GM12878 (cell line): ENCODE data around the gene FAM114A1. TPM values are rescaled to one million over a fixed set of nuclear protein-coding genes. Genes with fewer than 3 reads are reported as not detected.

Experiments used
- BCL11A ChIP-seq: IDR thresholded peaks from 2 replicates; pipeline ENCODE4 v1.6.1; 2011; ENCODE audit warnings: low read depth, low read length
- HDGF ChIP-seq: fragments of 450-650 bp; IDR thresholded peaks from 2 replicates; pipeline ENCODE4 v1.6.1; 2016; ENCODE audit warnings: antibody characterized with exemption
- JUND ChIP-seq: IDR thresholded peaks from 2 replicates; pipeline ENCODE4 v1.6.1; 2012; ENCODE audit warnings: low read depth, mild to moderate bottlenecking, low read length, improper control_type of control experiment, moderate library complexity
- MYB ChIP-seq: fragments of 150-350 bp; IDR thresholded peaks from 2 replicates; pipeline ENCODE4 v1.6.1; 2014; ENCODE audit warnings: mild to moderate bottlenecking, low read depth, low read length, borderline replicate concordance
- NFYB ChIP-seq: IDR thresholded peaks from 2 replicates; pipeline ENCODE4 v1.6.1; 2011; ENCODE audit warnings: low read depth, mild to moderate bottlenecking, low read length, improper control_type of control experiment, moderate library complexity; ENCODE audit not compliant: insufficient read depth
- POLR2AphosphoS2 ChIP-seq: IDR thresholded peaks from 2 replicates; pipeline ENCODE4 v1.6.1; 2011; ENCODE audit warnings: low read depth, mild to moderate bottlenecking, low read length, improper control_type of control experiment, moderate library complexity
- POLR2AphosphoS5 ChIP-seq: IDR thresholded peaks from 2 replicates; pipeline ENCODE4 v1.6.1; 2011; ENCODE audit warnings: mild to moderate bottlenecking, low read length, inconsistent platforms
- RELA ChIP-seq: fragments of 450-650 bp; IDR thresholded peaks from 2 replicates; pipeline ENCODE4 v1.8.0; 2014; ENCODE audit warnings: borderline replicate concordance; ENCODE audit not compliant: partially characterized antibody
- RFX5 ChIP-seq: IDR thresholded peaks from 2 replicates; pipeline ENCODE4 v1.6.1; 2011; ENCODE audit warnings: low read depth, low read length, improper control_type of control experiment
- SMC3 ChIP-seq: IDR thresholded peaks from 2 replicates; pipeline ENCODE4 v1.6.1; 2011; ENCODE audit warnings: low read length, improper control_type of control experiment, borderline replicate concordance
- TBL1XR1 ChIP-seq: IDR thresholded peaks from 2 replicates; pipeline ENCODE4 v1.6.1; 2012; ENCODE audit warnings: low read depth, low read length, improper control_type of control experiment
- polyA plus RNA-seq, 11 experiments: library from polyadenylated mRNA; depleted of rRNA in 4 of 11; unstranded in 6 of 11; stranded (reverse) in 5 of 11; fragments of >200 nt; fragmentation: Nextera tagmentation in 4 of 11; fragmentation: Illumina TruSeq in 1 of 11; extraction: Ambion mirVana in 4 of 11; extraction: Trizol in 1 of 11; gene quantifications; 1 replicate in 1 of 11; 2 replicates in 10 of 11; pipeline versions ENCODE4 v1.2.1 to v1.2.3, GENCODE V29; 2011 to 2016; ENCODE audit warnings: inconsistent platforms in 2 of 11, missing spikeins in 2 of 11, low read depth in 1 of 11
- total RNA-seq, 4 experiments: library from RNA; depleted of rRNA in 3 of 4; stranded (reverse); fragments of >200 nt in 3 of 4; fragmentation: Illumina TruSeq in 1 of 4; extraction: Trizol in 1 of 4; gene quantifications; 2 replicates each; pipeline versions ENCODE4 v1.2.1 to v1.2.3, GENCODE V29; 2013 to 2021
- TF ChIP-seq, protein P1 (sequence below): IDR thresholded peaks from 2 replicates; pipeline ENCODE4 v1.6.1; 2012; ENCODE audit warnings: low read length, inconsistent platforms
- TF ChIP-seq, protein P2 (sequence below): fragments of 450-650 bp; IDR thresholded peaks from 2 replicates; pipeline ENCODE4 v1.6.1; 2016; ENCODE audit warnings: mild to moderate bottlenecking
- TF ChIP-seq, protein P3 (sequence below): fragments of 450-650 bp; IDR thresholded peaks from 2 replicates; pipeline ENCODE4 v1.6.1; 2018; ENCODE audit warnings: mild to moderate bottlenecking, low read depth, moderate library complexity; ENCODE audit not compliant: partially characterized antibody
- TF ChIP-seq, protein P4 (sequence below): fragments of 450-650 bp; IDR thresholded peaks from 2 replicates; pipeline ENCODE4 v1.6.1; 2017; ENCODE audit warnings: mild to moderate bottlenecking, moderate library complexity

The FAM114A1 gene
- total and polyA plus RNA-seq, 10 of the 15 experiments (the other 5 are each of a cell fraction or from before 2014, with no cell fraction given) = 1.3 to 6.2 (median 3.9) TPM

DNA sequence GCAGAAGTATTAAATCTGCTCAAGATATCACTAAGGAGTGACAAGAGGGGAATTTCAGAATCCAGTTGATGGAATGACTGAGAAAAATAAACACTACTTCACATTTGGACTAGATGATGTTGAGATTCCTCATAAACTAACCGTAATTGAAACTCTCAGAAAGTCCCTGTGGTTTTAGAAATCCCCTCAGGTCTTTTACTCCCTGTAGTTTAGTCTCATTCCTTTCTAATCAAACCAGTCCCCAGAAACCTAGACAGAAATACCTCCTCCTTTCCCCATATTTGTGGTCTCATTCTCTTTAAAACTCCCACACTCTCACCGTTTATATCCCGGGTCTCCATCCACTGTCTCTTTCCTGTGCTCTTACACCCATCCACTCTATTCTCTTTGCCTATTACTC, 48.0 kb upstream of the FAM114A1 start (continued):
- TF ChIP-seq, protein P1, sequence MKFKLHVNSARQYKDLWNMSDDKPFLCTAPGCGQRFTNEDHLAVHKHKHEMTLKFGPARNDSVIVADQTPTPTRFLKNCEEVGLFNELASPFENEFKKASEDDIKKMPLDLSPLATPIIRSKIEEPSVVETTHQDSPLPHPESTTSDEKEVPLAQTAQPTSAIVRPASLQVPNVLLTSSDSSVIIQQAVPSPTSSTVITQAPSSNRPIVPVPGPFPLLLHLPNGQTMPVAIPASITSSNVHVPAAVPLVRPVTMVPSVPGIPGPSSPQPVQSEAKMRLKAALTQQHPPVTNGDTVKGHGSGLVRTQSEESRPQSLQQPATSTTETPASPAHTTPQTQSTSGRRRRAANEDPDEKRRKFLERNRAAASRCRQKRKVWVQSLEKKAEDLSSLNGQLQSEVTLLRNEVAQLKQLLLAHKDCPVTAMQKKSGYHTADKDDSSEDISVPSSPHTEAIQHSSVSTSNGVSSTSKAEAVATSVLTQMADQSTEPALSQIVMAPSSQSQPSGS = no peak
- TF ChIP-seq, protein P2, sequence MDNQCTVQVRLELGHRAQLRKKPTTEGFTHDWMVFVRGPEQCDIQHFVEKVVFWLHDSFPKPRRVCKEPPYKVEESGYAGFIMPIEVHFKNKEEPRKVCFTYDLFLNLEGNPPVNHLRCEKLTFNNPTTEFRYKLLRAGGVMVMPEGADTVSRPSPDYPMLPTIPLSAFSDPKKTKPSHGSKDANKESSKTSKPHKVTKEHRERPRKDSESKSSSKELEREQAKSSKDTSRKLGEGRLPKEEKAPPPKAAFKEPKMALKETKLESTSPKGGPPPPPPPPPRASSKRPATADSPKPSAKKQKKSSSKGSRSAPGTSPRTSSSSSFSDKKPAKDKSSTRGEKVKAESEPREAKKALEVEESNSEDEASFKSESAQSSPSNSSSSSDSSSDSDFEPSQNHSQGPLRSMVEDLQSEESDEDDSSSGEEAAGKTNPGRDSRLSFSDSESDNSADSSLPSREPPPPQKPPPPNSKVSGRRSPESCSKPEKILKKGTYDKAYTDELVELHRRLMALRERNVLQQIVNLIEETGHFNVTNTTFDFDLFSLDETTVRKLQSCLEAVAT = peak; percentile 87; the same call in 1 of the 2 replicates
- TF ChIP-seq RFX5 (no peak), RELA (peak; percentile 84), POLR2AphosphoS2 (no peak), NFYB (no peak), TBL1XR1 (no peak), POLR2AphosphoS5 (0 out of 2 replicates have a peak, but pooled peaks have one; percentile 45), HDGF (no peak), SMC3 (no peak; the same call in 1 of the 2 replicates), JUND (no peak), MYB (no peak), BCL11A (peak; percentile 69)
- TF ChIP-seq, protein P3, sequence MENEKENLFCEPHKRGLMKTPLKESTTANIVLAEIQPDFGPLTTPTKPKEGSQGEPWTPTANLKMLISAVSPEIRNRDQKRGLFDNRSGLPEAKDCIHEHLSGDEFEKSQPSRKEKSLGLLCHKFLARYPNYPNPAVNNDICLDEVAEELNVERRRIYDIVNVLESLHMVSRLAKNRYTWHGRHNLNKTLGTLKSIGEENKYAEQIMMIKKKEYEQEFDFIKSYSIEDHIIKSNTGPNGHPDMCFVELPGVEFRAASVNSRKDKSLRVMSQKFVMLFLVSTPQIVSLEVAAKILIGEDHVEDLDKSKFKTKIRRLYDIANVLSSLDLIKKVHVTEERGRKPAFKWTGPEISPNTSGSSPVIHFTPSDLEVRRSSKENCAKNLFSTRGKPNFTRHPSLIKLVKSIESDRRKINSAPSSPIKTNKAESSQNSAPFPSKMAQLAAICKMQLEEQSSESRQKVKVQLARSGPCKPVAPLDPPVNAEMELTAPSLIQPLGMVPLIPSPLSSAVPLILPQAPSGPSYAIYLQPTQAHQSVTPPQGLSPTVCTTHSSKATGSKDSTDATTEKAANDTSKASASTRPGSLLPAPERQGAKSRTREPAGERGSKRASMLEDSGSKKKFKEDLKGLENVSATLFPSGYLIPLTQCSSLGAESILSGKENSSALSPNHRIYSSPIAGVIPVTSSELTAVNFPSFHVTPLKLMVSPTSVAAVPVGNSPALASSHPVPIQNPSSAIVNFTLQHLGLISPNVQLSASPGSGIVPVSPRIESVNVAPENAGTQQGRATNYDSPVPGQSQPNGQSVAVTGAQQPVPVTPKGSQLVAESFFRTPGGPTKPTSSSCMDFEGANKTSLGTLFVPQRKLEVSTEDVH = no peak
- TF ChIP-seq, protein P4, sequence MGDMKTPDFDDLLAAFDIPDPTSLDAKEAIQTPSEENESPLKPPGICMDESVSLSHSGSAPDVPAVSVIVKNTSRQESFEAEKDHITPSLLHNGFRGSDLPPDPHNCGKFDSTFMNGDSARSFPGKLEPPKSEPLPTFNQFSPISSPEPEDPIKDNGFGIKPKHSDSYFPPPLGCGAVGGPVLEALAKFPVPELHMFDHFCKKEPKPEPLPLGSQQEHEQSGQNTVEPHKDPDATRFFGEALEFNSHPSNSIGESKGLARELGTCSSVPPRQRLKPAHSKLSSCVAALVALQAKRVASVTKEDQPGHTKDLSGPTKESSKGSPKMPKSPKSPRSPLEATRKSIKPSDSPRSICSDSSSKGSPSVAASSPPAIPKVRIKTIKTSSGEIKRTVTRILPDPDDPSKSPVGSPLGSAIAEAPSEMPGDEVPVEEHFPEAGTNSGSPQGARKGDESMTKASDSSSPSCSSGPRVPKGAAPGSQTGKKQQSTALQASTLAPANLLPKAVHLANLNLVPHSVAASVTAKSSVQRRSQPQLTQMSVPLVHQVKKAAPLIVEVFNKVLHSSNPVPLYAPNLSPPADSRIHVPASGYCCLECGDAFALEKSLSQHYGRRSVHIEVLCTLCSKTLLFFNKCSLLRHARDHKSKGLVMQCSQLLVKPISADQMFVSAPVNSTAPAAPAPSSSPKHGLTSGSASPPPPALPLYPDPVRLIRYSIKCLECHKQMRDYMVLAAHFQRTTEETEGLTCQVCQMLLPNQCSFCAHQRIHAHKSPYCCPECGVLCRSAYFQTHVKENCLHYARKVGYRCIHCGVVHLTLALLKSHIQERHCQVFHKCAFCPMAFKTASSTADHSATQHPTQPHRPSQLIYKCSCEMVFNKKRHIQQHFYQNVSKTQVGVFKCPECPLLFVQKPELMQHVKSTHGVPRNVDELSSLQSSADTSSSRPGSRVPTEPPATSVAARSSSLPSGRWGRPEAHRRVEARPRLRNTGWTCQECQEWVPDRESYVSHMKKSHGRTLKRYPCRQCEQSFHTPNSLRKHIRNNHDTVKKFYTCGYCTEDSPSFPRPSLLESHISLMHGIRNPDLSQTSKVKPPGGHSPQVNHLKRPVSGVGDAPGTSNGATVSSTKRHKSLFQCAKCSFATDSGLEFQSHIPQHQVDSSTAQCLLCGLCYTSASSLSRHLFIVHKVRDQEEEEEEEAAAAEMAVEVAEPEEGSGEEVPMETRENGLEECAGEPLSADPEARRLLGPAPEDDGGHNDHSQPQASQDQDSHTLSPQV = peak; percentile 72; the same call in 1 of the 2 replicates
